Activated CD8-positive, alpha-beta T cell treated with anti-CD3 and anti-CD28 coated beads for 36 hours (primary cell): ENCODE data around the gene SLC15A1. TPM values are rescaled to one million over a fixed set of nuclear protein-coding genes. Genes with fewer than 3 reads are reported as not detected.

Source experiments
- ATAC-seq: fragments of 200-7000 bp; cut with Tn5 transposase; one replicate; pipeline ENCODE4 v1.10.0; 2021; ENCODE audit warnings: mild to moderate bottlenecking, moderate library complexity
- CTCF ChIA-PET: fragments of 350-600 bp; sonication (Branson Sonifier 250); formaldehyde crosslinking; loops from one replicate; lab custom pipeline; 2021; ENCODE audit warnings: antibody characterized with exemption; lab: Charles Lee
- POLR2A ChIA-PET: fragments of 350-600 bp; sonication (Branson Sonifier 250); formaldehyde crosslinking; loops from one replicate; lab custom pipeline; 2021; ENCODE audit warnings: antibody characterized with exemption; lab: Charles Lee
- DNase-seq: peaks from one replicate; pipeline ENCODE4 v3.0.0-alpha.2; 2020
- H3K27ac Mint-ChIP-seq: one replicate; pipeline ENCODE4 v1.8.0; 2021; ENCODE audit warnings: mild to moderate bottlenecking, mixed read lengths
- H3K27me3 Mint-ChIP-seq: one replicate; pipeline ENCODE4 v1.8.0; 2021; ENCODE audit warnings: mixed read lengths
- H3K36me3 Mint-ChIP-seq: one replicate; pipeline ENCODE4 v1.8.0; 2021; ENCODE audit warnings: low read depth, mixed read lengths
- H3K4me1 Mint-ChIP-seq: one replicate; pipeline ENCODE4 v1.8.0; 2021; ENCODE audit warnings: low read depth, mixed read lengths
- H3K4me3 Mint-ChIP-seq: one replicate; pipeline ENCODE4 v1.8.0; 2021; ENCODE audit warnings: mild to moderate bottlenecking, moderate library complexity, mixed read lengths
- H3K9me3 Mint-ChIP-seq: one replicate; pipeline ENCODE4 v1.8.0; 2021; ENCODE audit warnings: mixed read lengths
- intact Hi-C: fragments of 100-400 bp; cut with micrococcal nuclease; formaldehyde crosslinking; loops from one replicate; pipeline ENCODE4 v1.10.0; 2022
- total RNA-seq, 2 experiments: library from RNA; stranded (reverse); gene quantifications; one replicate each; pipeline ENCODE4 v1.2.3, GENCODE V29; 2021
- TF ChIP-seq, protein P1 (sequence below): fragments of 200-600 bp; IDR thresholded peaks from one replicate; pipeline ENCODE4 v1.8.0; 2022; ENCODE audit warnings: antibody characterized with exemption, mild to moderate bottlenecking

SLC15A1 gene
- total RNA-seq, 2 experiments from 2014 or later = not detected

- ATAC-seq (no peak), DNase-seq (no peak)
- POLR2A ChIA-PET = no interaction called here
- no peak overlapping the region for H3K4me3 Mint-ChIP-seq
- TF ChIP-seq, protein P1, sequence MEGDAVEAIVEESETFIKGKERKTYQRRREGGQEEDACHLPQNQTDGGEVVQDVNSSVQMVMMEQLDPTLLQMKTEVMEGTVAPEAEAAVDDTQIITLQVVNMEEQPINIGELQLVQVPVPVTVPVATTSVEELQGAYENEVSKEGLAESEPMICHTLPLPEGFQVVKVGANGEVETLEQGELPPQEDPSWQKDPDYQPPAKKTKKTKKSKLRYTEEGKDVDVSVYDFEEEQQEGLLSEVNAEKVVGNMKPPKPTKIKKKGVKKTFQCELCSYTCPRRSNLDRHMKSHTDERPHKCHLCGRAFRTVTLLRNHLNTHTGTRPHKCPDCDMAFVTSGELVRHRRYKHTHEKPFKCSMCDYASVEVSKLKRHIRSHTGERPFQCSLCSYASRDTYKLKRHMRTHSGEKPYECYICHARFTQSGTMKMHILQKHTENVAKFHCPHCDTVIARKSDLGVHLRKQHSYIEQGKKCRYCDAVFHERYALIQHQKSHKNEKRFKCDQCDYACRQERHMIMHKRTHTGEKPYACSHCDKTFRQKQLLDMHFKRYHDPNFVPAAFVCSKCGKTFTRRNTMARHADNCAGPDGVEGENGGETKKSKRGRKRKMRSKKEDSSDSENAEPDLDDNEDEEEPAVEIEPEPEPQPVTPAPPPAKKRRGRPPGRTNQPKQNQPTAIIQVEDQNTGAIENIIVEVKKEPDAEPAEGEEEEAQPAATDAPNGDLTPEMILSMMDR = no peak
- H3K9me3 Mint-ChIP-seq = peaks cover 13% of the 10 kb centered on the region
- H3K36me3 Mint-ChIP-seq = no peaks in the 10 kb centered on the region
- H3K4me1 Mint-ChIP-seq = no peaks in the 10 kb centered on the region
- CTCF ChIA-PET = no interaction called here
- intact Hi-C loops = no loop called here
- no peak overlapping the region for H3K27ac Mint-ChIP-seq
- no peaks in the 10 kb centered on the region for H3K27me3 Mint-ChIP-seq
Observed at GRCh38 chr13:98740131-98740530, 12.3 kb downstream of the SLC15A1 start.

DNA sequence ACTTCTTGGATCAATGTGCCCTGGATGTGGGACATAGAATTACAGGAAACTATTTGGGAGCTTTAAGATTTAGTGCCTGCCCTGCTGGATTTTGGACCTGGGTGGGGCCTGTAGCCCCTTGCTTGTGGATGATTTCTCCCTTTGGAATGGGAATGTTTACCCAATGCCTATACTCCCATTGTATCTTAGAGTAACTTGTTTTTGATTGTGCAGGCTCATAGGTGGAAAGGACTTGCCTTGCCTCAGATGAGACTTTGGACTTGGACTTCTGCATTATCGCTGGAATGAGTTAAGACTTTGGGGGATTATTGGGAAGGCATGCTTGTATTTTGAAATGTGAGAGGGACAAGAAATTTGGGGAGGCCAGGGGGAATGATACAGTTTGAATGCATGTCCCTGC, 13.5 kb downstream of the SLC15A1 start:
- no peak for ATAC-seq
- peaks cover 13% of the 10 kb centered on the region for H3K9me3 Mint-ChIP-seq
- intact Hi-C loops = no loop called here
- no peak overlapping the region for H3K27ac Mint-ChIP-seq
- no peak for DNase-seq
- TF ChIP-seq, protein P1 = no peak
- H3K36me3 Mint-ChIP-seq = no peaks in the 10 kb centered on the region
- CTCF ChIA-PET = no interaction called here
- H3K4me1 Mint-ChIP-seq = no peaks in the 10 kb centered on the region
- POLR2A ChIA-PET = no interaction called here
- H3K4me3 Mint-ChIP-seq = no peak overlapping the region
- H3K27me3 Mint-ChIP-seq = no peaks in the 10 kb centered on the region

- H3K27ac Mint-ChIP-seq = no peak overlapping the region
- TF ChIP-seq, protein P1 = no peak
- ChIA-PET CTCF (no interaction called here), POLR2A (no interaction called here)
- DNase-seq = no peak
- no peak for ATAC-seq
- intact Hi-C loops = no loop called here
- no peaks in the 10 kb centered on the region for H3K36me3 Mint-ChIP-seq
- H3K9me3 Mint-ChIP-seq = peaks cover 13% of the 10 kb centered on the region
- H3K27me3 Mint-ChIP-seq = no peaks in the 10 kb centered on the region
- no peak overlapping the region for H3K4me3 Mint-ChIP-seq
- H3K4me1 Mint-ChIP-seq = no peaks in the 10 kb centered on the region
Observed at GRCh38 chr13:98738213-98738612, 14.3 kb downstream of the SLC15A1 start.

- POLR2A ChIA-PET = no interaction called here
Observed at GRCh38 chr13:98731925-98732324, 20.5 kb downstream of the SLC15A1 start.

DNA sequence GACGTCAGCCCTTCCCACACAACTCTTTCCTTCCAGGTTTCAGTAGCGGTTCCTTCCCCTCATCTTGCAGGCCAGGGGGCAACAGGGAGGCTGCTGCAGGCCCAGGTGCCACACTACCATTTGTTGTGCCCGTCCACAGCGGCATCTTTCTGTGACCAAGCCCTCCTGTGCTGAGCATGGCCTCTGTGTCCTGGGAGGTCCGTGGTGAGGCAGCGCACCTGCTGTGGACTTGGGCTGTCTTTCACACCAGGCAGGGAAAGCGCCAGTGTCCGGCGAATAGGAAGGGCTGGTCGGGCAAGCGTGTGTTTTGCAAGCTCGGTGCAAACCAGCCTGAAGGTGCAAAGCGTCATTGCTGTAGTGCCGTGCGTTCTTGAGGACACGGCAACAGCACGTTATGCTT, 21.4 kb downstream of the SLC15A1 start:
- intact Hi-C loops = no loop called here
- ATAC-seq (no peak), DNase-seq (no peak)
- ChIA-PET POLR2A (no interaction called here), CTCF (interaction anchor here (1.5 kb wide), 1 partner anchor 8 kb away, joined by 3 read pairs; no protein-coding TSS in a partner anchor)
- H3K27me3 Mint-ChIP-seq = peaks cover 5% of the 10 kb centered on the region
- peaks cover 5% of the 10 kb centered on the region for H3K4me1 Mint-ChIP-seq
- H3K36me3 Mint-ChIP-seq = no peaks in the 10 kb centered on the region
- H3K27ac Mint-ChIP-seq = no peak overlapping the region
- H3K9me3 Mint-ChIP-seq = no peaks in the 10 kb centered on the region
- H3K4me3 Mint-ChIP-seq = no peak overlapping the region
- TF ChIP-seq, protein P1 = no peak

More at GRCh38 chr13:98731925-98732324, 20.5 kb downstream of the SLC15A1 start:
- peaks cover 5% of the 10 kb centered on the region for H3K4me1 Mint-ChIP-seq
- ATAC-seq (no peak), DNase-seq (no peak)
- H3K9me3 Mint-ChIP-seq = no peaks in the 10 kb centered on the region
- intact Hi-C loops = no loop called here
- no peak overlapping the region for H3K27ac Mint-ChIP-seq
- H3K36me3 Mint-ChIP-seq = no peaks in the 10 kb centered on the region
- H3K27me3 Mint-ChIP-seq = peaks cover 5% of the 10 kb centered on the region
- CTCF ChIA-PET = interaction anchor here (1.5 kb wide), 1 partner anchor 9 kb away, joined by 3 read pairs; no protein-coding TSS in a partner anchor
- no peak overlapping the region for H3K4me3 Mint-ChIP-seq
- TF ChIP-seq, protein P1 = no peak
